GM23338 (cell line): ENCODE results near the gene ZNHIT1. TPM values are rescaled to one million over a fixed set of nuclear protein-coding genes. Genes with fewer than 3 reads are reported as not detected.

Experiments
- ATAC-seq: fragments of 200-7000 bp; cut with Tn5 transposase; 3 replicates; pipeline ENCODE4 v1.9.1; 2020
- DNase-seq: peaks from one replicate; pipeline ENCODE4 v3.0.0-alpha.2; 2015; ENCODE audit warnings: low spot score
- H2AFZ ChIP-seq: fragments of 200-600 bp; sonication (generic); 2 replicates; pipeline ENCODE4 v1.8.0; 2016; ENCODE audit warnings: antibody characterized with exemption, mild to moderate bottlenecking, moderate library complexity
- H3F3A ChIP-seq: fragments of 200-600 bp; sonication (generic); replicated peaks from 2 replicates; pipeline ENCODE4 v1.8.0; 2017; ENCODE audit warnings: antibody characterized with exemption, mixed run types, low read depth
- H3K27ac ChIP-seq: fragments of 200-600 bp; sonication (generic); 2 replicates; pipeline ENCODE4 v1.6.1; 2016; ENCODE audit warnings: low read depth
- H3K27me3 ChIP-seq: fragments of 200-600 bp; sonication (generic); 2 replicates; pipeline ENCODE4 v1.8.0; 2016; ENCODE audit warnings: mild to moderate bottlenecking, mixed run types, moderate library complexity; ENCODE audit not compliant: insufficient read depth
- H3K36me3 ChIP-seq: fragments of 200-600 bp; sonication (generic); 2 replicates; pipeline ENCODE4 v1.8.0; 2016; ENCODE audit warnings: mild to moderate bottlenecking; ENCODE audit not compliant: insufficient read depth
- H3K4me1 ChIP-seq: fragments of 200-600 bp; sonication (generic); 2 replicates; pipeline ENCODE4 v1.8.0; 2016; ENCODE audit warnings: mild to moderate bottlenecking, moderate library complexity; ENCODE audit not compliant: insufficient read depth
- H3K4me2 ChIP-seq: fragments of 200-600 bp; sonication (generic); 2 replicates; pipeline ENCODE4 v1.7.1; 2017; ENCODE audit warnings: mixed run types
- H3K4me3 ChIP-seq: fragments of 200-600 bp; sonication (generic); 2 replicates; pipeline ENCODE4 v1.6.1; 2016; ENCODE audit warnings: mixed run types
- H3K79me2 ChIP-seq: fragments of 200-600 bp; sonication (generic); replicated peaks from 2 replicates; pipeline ENCODE4 v1.8.0; 2017; ENCODE audit warnings: mild to moderate bottlenecking; ENCODE audit not compliant: insufficient read depth
- H3K9me2 ChIP-seq: fragments of 200-600 bp; sonication (generic); 2 replicates; pipeline ENCODE4 v1.8.0; 2017; ENCODE audit not compliant: insufficient read depth
- H4K20me1 ChIP-seq: fragments of 200-600 bp; sonication (generic); replicated peaks from 2 replicates; pipeline ENCODE4 v1.8.0; 2017; ENCODE audit warnings: mild to moderate bottlenecking; ENCODE audit not compliant: insufficient read depth
- H3K27ac Mint-ChIP-seq: 2 replicates; pipeline ENCODE4 v1.8.0; 2020; ENCODE audit warnings: inconsistent platforms, mild to moderate bottlenecking, moderate library complexity, mixed read lengths
- H3K27me3 Mint-ChIP-seq: 3 replicates; pipeline ENCODE4 v1.8.0; 2022; ENCODE audit warnings: low read depth, mild to moderate bottlenecking, moderate library complexity, mixed read lengths, inconsistent platforms; ENCODE audit not compliant: insufficient read depth, poor library complexity
- H3K36me3 Mint-ChIP-seq: 3 replicates; pipeline ENCODE4 v1.8.0; 2021; ENCODE audit warnings: low read depth, mild to moderate bottlenecking, inconsistent platforms, moderate library complexity, mixed read lengths
- H3K4me1 Mint-ChIP-seq: 3 replicates; pipeline ENCODE4 v1.8.0; 2020; ENCODE audit warnings: mild to moderate bottlenecking, inconsistent platforms, mixed read lengths
- H3K4me3 Mint-ChIP-seq: 3 replicates; pipeline ENCODE4 v1.8.0; 2021; ENCODE audit warnings: moderate library complexity, mild to moderate bottlenecking, inconsistent platforms, mixed read lengths
- H3K9me3 Mint-ChIP-seq: 3 replicates; pipeline ENCODE4 v1.8.0; 2020; ENCODE audit warnings: moderate library complexity, mild to moderate bottlenecking, inconsistent platforms, mixed read lengths
- CREB1 ChIP-seq: fragments of 250-450 bp; sonication (Bioruptor Pico); IDR thresholded peaks from 2 replicates; pipeline ENCODE4 v1.5.0; 2020; ENCODE audit warnings: low read depth, mild to moderate bottlenecking, moderate library complexity
- ETS1 ChIP-seq: IDR thresholded peaks from 2 replicates; pipeline ENCODE4 v1.6.1; 2016; ENCODE audit warnings: antibody characterized with exemption
- EZH2 ChIP-seq: fragments of 200-600 bp; sonication (generic); IDR thresholded peaks from one replicate; pipeline ENCODE4 v1.8.0; 2017; ENCODE audit warnings: antibody characterized with exemption, mild to moderate bottlenecking, low read depth; ENCODE audit not compliant: unreplicated experiment
- EZH2phosphoT487 ChIP-seq: fragments of 200-600 bp; sonication (generic); IDR thresholded peaks from one replicate; pipeline ENCODE4 v1.8.1; 2018; ENCODE audit warnings: antibody characterized with exemption; ENCODE audit not compliant: unreplicated experiment
- JUNB ChIP-seq: IDR thresholded peaks from one replicate; pipeline ENCODE4 v1.6.1; 2016; ENCODE audit warnings: antibody characterized with exemption; ENCODE audit not compliant: unreplicated experiment
- NANOG ChIP-seq: IDR thresholded peaks from 2 replicates; pipeline ENCODE4 v1.6.1; 2016; ENCODE audit warnings: antibody characterized with exemption, borderline replicate concordance
- POLR2AphosphoS5 ChIP-seq: IDR thresholded peaks from 2 replicates; pipeline ENCODE4 v1.6.1; 2016; ENCODE audit warnings: antibody characterized with exemption, low read depth
- REST ChIP-seq: IDR thresholded peaks from one replicate; pipeline ENCODE4 v1.6.1; 2018; ENCODE audit warnings: antibody characterized with exemption; ENCODE audit not compliant: unreplicated experiment
- STAT1 ChIP-seq: IDR thresholded peaks from one replicate; pipeline ENCODE4 v1.6.1; 2016; ENCODE audit warnings: antibody characterized with exemption; ENCODE audit not compliant: unreplicated experiment
- polyA plus RNA-seq: library from polyadenylated mRNA; unstranded; fragments of >200 nt; fragmentation: Nextera tagmentation; extraction: Ambion mirVana; gene quantifications from 2 replicates; pipeline ENCODE4 v1.2.1, GENCODE V29; 2016
- total RNA-seq: library from RNA; depleted of rRNA; stranded (reverse); fragments of >200 nt; shearing (Covaris generic); gene quantifications from 2 replicates; pipeline ENCODE4 v1.2.3, GENCODE V29; 2014

The ZNHIT1 gene
- total and polyA plus RNA-seq, 2 experiments from 2014 or later = 64.6 to 113 TPM

- no peaks in the 10 kb centered on the region; the same call in 2 of the 3 replicates for H3K4me1 Mint-ChIP-seq
- peaks cover 5% of the 10 kb centered on the region for H3K27me3 Mint-ChIP-seq
- H3K4me3 Mint-ChIP-seq = no peak overlapping the region
- no peak for DNase-seq
- H2AFZ ChIP-seq = no peak overlapping the region
- H3K27ac ChIP-seq = no peak overlapping the region
- no peaks in the 10 kb centered on the region for H3K4me1 ChIP-seq
- peaks cover 14% of the 10 kb centered on the region for H3K36me3 Mint-ChIP-seq
- H3K9me3 Mint-ChIP-seq = no peaks in the 10 kb centered on the region
- no peak overlapping the region for H3K4me2 ChIP-seq
- H4K20me1 ChIP-seq = no peaks in the 10 kb centered on the region
- H3K27me3 ChIP-seq = no peaks in the 10 kb centered on the region
- no peak for ATAC-seq
- no peak for TF ChIP-seq NANOG
- no peak for TF ChIP-seq POLR2AphosphoS5
- TF ChIP-seq JUNB = no peak
- TF ChIP-seq REST = no peak
- no peak for TF ChIP-seq EZH2phosphoT487
- TF ChIP-seq STAT1 = no peak
- TF ChIP-seq EZH2 = no peak
- TF ChIP-seq CREB1 (CRISPR knock-in tag) = no peak
- no peak for TF ChIP-seq ETS1
- no peaks in the 10 kb centered on the region for H3K79me2 ChIP-seq
- peaks cover 3% of the 10 kb centered on the region; the same call in 1 of the 2 replicates for H3F3A ChIP-seq
- H3K27ac Mint-ChIP-seq = no peak overlapping the region; the same call in 1 of the 2 replicates
- no peak overlapping the region for H3K4me3 ChIP-seq
- H3K36me3 ChIP-seq = no peaks in the 10 kb centered on the region; the same call in 1 of the 2 replicates
- no peaks in the 10 kb centered on the region for H3K9me2 ChIP-seq
Observed at GRCh38 chr7:101208794-101209193, 9.2 kb upstream of the ZNHIT1 start.

GRCh38 chr7:101210143-101210542 is 7.8 kb upstream of the ZNHIT1 start:
- H4K20me1 ChIP-seq = no peaks in the 10 kb centered on the region
- H3K27ac Mint-ChIP-seq = no peak overlapping the region
- no peak overlapping the region for H2AFZ ChIP-seq
- H3K27me3 ChIP-seq = no peaks in the 10 kb centered on the region
- no peaks in the 10 kb centered on the region for H3K9me3 Mint-ChIP-seq
- no peak for ATAC-seq
- no peak overlapping the region for H3K4me3 ChIP-seq
- H3K27ac ChIP-seq = no peak overlapping the region
- H3K4me1 ChIP-seq = no peaks in the 10 kb centered on the region
- H3K79me2 ChIP-seq = no peaks in the 10 kb centered on the region
- no peaks in the 10 kb centered on the region; the same call in 1 of the 2 replicates for H3K36me3 ChIP-seq
- no peak overlapping the region for H3K4me2 ChIP-seq
- no peaks in the 10 kb centered on the region for H3K4me1 Mint-ChIP-seq
- H3K27me3 Mint-ChIP-seq = peaks cover 5% of the 10 kb centered on the region
- H3K9me2 ChIP-seq = no peaks in the 10 kb centered on the region
- DNase-seq = no peak
- H3K36me3 Mint-ChIP-seq = peaks cover 19% of the 10 kb centered on the region
- peaks cover 3% of the 10 kb centered on the region; the same call in 1 of the 2 replicates for H3F3A ChIP-seq
- H3K4me3 Mint-ChIP-seq = no peak overlapping the region
- TF ChIP-seq JUNB (no peak), REST (no peak)
